GM21786 (cell line): ENCODE measurements around the gene IDH3A.

Experiments
- ATAC-seq: cut with Tn5 transposase; IDR thresholded peaks from one replicate; pipeline ENCODE4 v1.9.1; 2021; ENCODE audit not compliant: unreplicated experiment

IDH3A gene

DNA sequence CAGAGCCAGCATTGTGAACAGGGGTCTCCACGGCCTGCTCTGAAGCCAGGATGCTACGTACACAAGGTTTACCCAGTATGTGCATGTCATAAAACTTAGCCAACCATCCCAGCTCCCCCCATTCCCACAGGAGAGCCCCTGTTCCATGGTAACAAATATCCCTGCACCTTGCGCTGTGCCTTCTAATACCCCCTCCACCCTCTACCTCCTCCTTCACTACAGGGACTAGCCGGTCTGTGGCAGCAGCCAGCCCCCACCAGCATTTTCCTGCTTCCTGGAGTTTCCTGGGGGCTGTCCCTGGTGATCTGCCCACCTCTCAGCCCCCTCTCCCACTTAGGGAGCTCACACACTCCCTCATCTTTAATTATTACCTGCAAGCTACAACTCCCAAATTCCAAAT, 64.8 kb downstream of the IDH3A start:
- ATAC-seq: no peak

DNA sequence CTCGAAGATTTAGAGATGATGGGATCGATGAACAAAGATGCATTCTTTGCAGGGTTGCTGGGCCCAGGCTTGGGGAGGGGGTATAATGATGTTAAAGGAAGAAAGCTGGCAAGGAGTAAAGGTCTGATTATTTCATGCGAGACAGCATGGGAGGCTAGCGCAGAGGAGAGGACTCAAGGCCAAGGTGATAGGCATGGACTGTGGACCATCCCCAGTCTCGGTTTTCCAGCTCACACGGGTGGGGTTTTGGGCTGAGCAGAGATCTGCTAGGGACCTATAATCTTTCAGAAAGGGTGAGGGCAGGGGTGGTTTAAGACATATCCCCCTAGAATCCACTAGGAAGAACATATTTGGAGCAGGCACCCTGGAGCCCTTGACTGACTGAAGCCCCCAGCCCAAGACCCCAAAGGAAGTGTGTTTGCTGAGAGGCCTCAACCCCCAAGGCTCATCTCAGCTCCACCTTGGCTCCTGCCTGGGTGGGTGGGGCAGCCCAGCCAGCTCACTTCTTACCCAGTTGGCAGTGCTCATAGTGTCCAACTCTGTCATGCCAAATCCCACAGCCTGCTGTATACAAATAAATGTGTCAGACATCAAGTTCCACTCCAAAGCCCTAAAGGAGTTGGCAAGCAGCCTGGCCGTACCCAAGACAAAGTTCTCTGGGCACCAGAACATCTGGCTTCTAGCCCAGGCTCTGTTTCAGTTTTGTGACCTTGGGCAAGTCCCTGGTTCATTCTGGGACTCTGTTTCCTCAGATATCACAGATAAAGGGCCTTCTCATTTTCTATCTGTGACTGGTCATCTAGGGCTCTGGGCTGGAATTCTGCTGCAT, 67.3 kb downstream of the IDH3A start:
- ATAC-seq: no peak

DNA sequence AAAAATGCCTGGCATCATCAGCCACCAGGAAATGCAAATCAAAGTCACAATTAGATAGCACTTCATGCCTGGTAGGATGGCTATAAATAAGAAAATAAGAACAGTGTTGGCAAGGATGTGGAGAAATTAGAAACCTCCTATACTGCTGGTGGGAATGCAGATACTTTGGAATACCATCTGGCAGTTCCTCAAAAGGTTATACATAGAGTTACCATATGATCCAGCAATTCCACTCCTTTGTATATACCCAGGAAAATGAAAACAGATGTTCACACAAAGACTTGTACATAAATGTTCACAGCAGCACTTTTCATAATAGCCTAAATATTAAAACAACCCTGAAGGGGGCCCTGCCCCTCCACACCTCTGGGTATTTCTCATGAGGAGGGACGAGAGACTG, 71.6 kb downstream of the IDH3A start:
- ATAC-seq: no peak
